HG02623 (cell line): ENCODE measurements around the gene LPIN3.
"Not testable (repeated sequence)": the region's sequence is repeated elsewhere in the genome, so short reads cannot be mapped to it uniquely, and the experiment has no call there.

Experiments
- ATAC-seq: cut with Tn5 transposase; IDR thresholded peaks from one replicate; pipeline ENCODE4 v1.9.1; 2021; ENCODE audit warnings: moderate library complexity; ENCODE audit not compliant: unreplicated experiment

The LPIN3 gene, protein sequence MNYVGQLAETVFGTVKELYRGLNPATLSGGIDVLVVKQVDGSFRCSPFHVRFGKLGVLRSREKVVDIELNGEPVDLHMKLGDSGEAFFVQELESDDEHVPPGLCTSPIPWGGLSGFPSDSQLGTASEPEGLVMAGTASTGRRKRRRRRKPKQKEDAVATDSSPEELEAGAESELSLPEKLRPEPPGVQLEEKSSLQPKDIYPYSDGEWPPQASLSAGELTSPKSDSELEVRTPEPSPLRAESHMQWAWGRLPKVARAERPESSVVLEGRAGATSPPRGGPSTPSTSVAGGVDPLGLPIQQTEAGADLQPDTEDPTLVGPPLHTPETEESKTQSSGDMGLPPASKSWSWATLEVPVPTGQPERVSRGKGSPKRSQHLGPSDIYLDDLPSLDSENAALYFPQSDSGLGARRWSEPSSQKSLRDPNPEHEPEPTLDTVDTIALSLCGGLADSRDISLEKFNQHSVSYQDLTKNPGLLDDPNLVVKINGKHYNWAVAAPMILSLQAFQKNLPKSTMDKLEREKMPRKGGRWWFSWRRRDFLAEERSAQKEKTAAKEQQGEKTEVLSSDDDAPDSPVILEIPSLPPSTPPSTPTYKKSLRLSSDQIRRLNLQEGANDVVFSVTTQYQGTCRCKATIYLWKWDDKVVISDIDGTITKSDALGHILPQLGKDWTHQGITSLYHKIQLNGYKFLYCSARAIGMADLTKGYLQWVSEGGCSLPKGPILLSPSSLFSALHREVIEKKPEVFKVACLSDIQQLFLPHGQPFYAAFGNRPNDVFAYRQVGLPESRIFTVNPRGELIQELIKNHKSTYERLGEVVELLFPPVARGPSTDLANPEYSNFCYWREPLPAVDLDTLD

DNA sequence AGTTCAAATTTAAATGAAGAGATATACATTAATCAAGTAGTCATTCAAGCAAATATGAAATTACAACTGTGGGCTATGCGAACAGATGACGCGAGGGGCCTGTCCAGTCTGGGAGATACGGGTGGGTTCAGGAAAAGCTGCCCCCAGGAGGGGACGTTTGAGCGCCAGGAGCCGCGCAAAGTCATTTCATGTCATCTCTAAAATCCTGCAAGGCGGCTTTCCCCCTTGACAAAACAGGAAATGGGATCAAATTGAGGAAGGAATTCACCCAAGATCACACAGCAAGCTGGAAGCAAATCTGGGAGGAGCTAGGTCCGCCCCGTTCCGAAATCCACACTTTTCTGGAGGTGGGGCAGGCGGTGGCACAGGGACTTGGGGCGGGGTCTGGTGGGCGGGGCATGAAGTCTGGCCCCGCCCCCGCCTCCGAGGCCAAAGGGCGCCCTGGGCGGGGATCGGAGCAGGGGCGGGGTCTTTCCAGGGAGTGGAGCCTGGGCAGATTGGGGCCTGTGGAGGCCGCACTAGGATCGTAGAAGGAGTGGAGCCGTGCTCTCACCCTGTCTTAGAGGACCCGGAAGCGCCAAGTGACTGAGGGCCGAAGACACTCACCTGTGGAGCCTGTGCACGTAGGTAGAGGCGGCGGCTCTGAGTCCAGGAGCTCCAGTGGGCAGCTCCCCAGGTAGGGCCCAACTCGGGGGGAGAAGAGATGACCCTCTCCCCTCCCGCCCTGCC, at the start of gene LPIN3:
TSS of gene LPIN3 (plus strand) at position 495 of the 729 bp plus-strand sequence. CDS start 4,983 bp downstream, outside the sequence.
- ATAC-seq = no peak

DNA sequence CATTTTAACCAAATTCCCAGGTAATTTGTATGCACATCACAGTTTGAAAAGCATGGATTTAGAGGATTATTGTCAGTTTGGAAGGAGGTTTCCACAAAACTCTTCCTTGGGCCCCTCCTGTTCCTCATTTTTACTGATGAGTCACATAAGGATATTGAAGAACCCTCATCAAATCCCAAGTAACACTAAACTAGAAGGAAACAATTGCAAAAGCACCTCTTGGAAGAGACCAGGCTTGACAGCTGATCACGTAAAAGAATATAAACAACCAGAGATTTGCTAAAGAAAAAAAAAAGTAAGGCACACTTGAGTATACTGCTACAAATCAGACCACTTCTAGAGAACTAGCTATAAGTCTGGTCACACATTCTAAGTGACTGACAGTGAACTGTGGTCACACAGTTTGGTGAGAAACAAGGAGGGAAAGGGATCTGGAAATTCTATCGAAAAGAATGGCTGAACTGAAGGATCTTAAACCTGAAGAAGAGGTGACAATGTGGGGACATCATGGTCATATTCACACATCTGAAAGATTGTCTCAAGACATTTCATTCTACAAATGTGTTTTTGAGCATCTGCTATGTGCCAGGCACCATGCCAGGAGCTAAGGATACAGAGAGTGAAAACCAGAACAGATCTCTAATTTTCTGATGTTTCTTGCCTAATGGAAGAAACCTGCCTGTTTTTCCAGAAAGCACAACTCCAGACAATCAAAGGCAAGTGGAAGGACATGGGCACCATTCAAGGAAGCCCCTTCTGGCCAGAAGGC, 47.2 kb upstream of the LPIN3 start:
- no peak for ATAC-seq

DNA sequence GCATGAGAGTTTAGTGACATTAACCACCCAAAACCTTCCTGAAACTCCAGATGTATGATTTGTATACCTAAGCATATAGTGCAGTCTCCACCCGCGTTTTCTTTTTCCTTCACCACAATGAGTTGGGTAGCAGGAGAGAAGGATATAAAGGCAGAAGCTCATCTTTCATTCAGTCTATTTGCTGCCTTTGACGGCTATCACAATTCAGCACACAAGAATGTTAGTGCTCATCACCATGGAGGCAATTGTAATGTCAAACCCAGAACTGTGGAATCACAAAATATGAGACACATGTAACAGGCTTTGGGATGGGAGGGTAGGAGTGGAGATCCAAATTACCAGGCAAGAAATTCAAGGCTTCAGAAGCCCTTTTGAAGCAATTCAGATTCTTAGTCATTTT, 40.7 kb upstream of the LPIN3 start:
- no peak for ATAC-seq

DNA sequence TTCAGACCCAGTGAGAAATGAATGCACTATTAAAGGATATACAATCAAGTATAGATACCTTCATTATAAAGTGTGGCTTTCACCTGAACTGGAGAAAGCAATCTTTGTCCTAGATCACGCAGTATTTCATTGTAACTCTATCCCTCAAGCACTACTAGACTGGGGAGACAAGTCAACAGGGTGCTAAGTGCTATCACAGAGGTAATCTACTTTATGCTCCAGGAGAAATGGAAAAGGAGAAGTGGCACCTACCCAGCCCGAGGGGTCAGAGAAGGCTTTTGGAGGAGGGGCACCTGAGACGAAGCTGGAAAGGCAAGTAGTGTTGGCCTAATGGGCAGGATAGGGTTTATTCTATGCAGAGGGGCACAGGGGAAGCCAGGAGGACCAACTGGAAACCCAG, 40.2 kb upstream of the LPIN3 start:
- no peak for ATAC-seq

DNA sequence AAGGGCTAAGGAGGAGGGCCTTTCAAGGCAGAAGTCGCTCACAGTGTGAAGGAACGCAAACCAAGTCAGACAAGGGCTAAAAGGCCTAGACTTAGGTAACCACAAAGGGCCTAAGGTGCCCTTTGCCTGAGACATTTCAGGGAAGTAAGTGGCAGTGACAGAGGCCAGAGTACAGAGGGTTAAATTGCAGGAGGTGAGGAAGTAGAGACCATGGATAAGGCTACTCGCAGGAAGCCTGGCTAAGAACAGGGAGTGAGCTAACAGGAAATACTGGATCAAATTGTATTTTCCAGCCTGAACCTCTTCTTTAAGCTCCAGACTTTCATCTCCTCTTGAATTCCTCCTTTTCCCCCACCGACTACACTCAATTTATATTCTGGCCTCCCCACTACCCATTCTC, 39.7 kb upstream of the LPIN3 start:
- ATAC-seq = no peak

DNA sequence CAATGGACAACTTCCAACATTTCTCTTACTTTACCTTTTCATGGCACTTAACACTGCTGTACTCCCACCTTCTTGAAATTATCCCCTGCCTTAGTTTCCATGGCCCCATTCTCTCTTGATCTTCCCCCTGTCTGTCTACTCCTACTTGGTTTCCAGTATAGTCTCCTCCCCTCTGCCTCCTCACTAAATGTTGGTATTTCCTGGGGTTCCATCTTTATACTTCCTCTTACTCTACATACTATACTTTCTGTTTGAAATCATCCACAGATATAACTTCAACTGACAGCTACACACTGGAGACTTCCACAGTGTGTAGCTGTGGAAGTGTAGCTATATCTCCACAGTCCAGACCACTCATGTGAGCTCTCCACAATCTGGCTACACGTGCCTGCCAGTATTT, 36.6 kb upstream of the LPIN3 start:
- ATAC-seq = no peak

DNA sequence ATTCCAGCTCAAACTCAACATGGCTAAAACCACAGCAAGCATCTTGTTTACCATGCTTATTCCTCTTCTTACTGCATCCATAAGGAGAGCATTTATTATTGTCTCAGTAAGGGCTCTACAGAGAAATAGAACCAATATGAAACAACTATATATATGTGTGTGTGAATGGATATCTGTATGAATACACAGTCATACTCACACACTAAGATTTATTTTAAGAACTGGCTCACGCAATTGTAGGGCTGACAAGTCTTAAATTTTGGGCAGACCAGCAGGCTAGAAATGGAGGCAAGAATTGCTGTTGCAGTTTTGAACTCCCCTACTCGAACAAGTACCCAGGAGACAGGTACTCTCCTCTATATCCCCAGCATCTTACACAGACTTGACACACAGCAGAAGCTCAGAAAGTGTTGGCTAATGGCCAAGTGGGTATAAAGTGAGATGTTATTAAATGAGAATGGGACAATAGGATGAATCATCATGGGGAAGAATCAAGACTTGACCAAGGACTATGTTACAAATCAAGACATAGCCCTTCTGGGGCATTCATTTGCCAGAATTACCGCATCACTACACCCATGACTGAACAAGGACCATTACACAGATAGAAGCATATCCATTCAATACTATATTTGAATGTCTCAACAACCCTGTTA, 36.1 kb upstream of the LPIN3 start:
- ATAC-seq = no peak

DNA sequence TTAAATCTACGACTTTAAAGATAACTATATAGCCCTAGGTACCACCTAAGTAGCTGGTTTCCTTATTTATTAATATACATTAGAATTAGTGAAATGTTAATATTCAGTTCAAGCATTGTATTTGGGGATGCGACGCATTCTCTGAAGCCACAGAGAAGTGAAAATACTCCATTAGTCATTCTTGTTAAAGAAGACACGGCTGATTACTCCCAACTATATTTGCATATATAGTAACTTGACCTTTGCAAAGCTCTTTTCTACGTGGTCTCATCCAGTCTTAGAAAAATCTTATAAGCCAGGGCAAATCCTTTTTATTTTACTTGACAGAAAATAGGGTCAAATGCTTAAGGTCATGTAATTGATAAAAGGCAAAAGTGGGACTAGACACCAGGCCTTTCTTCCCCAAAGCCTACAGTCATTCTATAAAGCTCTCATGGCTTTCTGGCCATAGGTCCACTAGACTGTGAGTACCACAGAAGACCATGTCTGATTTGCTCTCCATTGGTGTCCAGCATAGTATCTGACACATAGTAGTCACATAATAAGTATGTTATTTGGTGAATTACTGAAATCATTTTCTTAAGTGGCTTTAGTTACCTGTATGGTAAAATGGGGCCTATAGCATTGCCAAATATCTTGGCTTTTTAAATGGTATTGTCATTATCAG, 34.4 kb upstream of the LPIN3 start:
- peak; percentile 90 for ATAC-seq

DNA sequence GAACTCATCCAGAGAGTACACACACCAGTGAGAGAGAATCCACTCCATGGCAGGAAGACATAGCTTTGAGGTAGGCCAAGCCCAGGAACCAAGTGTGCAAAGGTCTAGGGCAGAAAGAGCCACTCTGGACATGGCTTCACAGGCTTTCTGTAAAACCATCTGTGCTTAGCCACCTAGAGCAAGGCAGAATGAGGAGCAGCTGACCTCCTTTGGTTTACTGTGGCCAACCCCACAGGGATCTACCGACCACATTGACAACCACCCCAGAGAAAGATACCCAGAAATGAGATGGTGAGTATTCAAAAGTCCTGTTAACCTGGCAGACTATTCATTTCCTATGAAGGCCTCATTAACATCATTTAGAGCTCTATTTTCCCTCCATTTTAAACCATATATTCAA, 33.6 kb upstream of the LPIN3 start:
- no peak for ATAC-seq

DNA sequence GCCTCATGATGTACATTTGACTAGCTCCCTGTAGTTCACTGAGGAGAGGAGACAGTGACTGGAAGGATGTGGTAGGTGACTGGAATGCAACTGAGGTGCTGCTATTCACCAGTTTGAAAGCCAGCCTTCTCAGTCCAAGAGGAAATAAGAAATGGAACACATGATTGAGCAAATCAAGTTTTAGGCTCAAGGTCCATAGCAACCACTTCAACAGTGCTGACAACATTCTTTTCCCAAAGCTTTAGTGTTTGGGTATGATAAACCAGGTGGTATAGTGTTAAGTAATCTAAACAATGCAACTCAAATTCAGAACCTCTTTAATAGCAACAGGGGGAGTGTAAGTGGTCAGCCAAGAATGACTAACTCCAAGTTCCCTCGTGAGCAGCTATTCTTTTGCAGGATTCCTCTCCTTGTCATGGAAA, 32.3 kb upstream of the LPIN3 start:
- no peak for ATAC-seq

DNA sequence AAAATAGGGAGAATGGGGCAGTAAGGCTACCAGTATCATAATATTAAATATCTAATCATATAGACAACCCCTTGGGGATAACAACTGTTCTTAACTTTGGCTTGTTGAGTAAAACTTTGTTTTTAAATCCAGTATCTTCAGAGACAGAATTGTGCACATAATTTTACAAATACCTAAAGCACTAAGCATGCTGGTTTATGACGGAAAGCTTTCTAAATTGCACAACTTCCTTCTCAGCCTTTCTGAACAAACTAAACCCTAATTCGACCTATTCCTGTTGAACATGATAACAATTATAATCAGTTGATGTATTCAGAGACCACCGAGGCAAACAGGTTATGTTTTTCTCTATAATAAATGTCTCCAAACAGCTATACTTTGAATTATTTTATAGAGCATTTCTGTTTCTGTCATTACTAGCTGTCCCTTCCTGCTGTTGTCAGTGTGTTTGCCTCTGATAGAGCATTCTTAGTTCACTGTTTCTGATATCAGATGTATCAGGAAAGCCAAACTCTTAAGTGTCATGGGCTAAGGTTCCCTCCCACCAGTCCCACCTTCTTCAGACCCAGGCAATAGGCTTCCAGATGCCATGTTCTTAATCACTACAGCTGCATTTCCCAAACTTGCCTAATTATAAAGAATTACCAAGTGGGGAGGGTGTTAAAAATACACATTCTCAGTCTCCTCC, 31.8 kb upstream of the LPIN3 start:
- no peak for ATAC-seq

DNA sequence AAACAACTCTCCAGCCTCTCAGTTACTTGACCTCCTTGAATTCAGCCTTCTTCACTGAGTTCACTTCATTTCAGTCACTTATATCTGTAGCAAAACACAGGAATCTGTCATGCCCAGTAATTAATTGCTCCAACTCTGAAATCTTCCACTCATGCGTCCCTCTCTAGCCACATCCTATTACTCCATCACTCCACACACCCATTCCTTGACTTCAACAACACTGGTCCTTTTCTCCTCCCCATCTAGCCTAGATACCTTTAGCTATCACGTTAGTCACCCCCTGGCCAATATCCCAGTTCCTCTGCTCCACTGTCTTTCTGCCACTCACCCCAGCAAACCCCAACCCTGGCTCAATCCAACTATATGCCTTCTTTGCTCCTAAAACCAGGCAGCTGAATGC, 30.8 kb upstream of the LPIN3 start:
- ATAC-seq = no peak

DNA sequence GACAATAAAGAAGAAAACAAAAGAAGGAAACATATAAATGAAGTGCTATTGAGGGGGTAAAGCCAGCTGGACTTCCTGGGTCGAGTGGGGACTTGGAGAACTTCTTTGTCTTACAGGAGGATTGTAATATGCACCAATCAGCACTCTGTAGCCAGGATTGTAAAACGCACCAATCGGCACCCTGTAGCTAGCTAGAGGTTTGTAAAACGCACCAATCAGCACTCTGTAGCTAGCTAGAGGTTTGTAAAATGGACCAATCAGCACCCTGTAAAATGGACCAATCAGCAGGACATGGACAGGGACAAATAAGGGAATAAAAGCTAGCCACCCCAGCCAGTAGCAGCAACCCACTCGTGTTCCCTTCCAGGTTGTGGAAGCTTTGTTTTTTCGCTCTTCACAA, 28.6 kb upstream of the LPIN3 start:
- not testable (repeated sequence) for ATAC-seq

DNA sequence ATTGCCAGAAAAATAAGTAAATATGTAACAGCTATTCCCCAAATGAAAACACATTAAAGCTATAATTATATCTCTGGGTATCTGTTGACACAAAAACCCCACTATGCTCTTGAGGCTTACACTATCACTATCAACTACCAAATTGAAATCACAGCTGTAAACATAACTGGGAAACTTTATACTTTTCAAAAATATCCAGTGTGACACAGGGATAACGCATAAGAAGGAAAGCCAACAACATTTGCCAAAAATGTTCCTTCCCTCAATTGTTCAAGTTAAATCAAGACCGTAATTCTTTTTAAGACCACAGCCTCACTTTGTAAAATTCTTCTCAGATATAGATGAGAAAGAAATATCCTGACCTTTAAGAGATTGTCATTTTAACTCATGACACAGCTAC, 26.2 kb upstream of the LPIN3 start:
- ATAC-seq = no peak

DNA sequence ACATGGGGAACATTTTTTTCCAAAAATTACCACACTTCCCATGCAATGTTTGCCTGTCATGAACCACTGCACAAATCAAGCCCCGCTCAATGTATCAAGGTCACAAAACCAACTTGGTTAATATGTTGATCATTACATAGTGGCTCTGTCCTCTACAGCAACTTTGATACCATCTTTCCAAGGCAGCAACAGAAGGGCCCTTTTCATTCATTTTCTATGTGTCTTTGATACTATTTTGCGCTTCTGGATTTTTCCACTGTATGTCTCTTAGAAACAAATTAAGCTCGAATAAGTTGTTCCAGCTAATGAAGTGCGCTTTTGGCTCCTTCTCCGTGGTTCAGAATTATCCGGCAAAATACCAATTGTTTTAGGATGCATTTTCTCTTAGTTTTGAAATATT, 24.6 kb upstream of the LPIN3 start:
- ATAC-seq = no peak

DNA sequence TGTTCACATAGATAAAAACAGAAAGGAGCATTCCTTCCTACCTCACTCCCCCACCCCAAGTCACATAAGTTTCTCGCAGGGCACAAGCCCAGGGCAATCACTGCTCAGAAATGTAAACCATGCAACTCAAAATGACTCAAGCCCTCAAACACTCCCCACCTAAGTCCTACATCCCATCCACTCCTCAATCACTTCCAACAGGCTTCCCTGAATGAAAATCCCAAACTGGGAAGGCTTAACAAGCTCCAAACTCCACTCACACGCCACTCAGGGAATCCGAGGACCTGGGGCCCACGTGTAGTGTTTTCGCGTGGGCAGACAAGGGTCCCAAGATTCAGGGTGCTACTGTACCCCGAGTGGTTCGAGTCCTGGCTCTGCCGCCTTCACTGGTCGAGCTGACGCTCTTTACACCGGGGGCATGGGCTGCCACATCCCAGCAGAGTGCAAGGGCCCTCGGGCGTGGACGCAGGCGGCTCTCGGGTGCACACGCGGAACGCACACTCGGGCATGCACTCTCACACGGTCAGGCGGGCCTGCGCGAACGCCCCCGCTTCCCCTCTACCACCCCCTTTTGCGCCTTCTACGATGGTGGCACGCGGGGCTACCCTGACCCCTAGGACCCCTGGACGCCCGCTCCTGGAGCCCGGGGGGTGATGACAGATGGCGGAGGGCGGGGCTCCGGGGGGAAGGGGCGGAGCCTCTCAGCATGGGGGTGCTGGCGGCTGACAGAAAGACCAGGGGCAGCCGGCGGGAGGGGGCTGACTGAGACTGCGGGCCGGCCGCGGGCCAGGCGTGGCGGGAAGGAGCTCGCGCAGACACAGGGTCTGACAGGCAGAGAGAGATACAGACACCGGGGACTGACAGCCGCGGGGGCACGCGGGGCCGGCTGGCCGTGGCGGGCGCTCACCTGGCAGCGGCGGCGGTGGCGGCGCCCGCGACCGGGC, 23.7 kb upstream of the LPIN3 start:
- ATAC-seq = peak; percentile 60

DNA sequence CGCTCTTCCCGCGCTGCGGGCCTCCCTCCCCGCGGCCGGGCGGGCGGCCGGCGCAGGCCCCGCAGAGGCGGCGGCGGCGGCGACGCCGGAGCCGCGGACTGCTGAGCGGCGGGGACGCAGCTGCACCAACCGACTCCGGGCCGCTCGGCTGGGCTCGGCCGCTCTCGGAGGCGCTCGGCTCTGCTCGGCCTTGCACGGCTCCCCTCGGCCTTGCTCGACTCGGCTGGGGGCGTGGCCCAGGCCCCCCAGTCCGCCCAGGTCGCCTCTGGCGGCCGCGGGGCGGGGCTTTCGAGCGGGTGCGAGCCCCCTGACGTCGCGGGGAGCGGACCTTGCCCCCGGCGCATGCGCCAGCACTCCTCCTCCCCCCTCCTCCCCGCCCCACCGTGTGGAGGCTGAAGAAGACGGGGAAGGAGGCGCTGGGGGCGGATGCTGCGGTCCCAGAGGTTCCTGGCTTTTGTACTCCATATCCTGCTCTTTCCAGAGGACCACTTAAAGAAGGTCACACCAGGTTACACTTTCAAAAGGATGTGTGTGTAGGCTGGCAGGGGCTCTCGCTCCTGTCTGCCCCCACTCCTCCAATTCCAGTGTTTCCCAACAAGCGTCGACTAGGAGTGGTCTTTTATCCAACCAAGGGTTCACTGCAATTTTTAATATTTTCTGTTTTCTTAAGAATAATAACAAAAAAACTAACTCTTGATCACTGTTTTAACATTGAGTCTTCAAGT, 22.9 kb upstream of the LPIN3 start, which contains the start of gene ZHX3:
TSS of gene ZHX3 (minus strand) at position 186 of the 725 bp plus-strand sequence. CDS start 112,815 bp downstream, outside the sequence.
- ATAC-seq = peak; percentile 96
